GM18861 (cell line): ENCODE results near the gene LGR5.
"Not testable (repeated sequence)": the region's sequence is repeated elsewhere in the genome, so short reads cannot be mapped to it uniquely, and the experiment has no call there.

Experiments
- ATAC-seq: cut with Tn5 transposase; IDR thresholded peaks from one replicate; pipeline ENCODE4 v1.9.1; 2021; ENCODE audit not compliant: unreplicated experiment

LGR5 gene

DNA sequence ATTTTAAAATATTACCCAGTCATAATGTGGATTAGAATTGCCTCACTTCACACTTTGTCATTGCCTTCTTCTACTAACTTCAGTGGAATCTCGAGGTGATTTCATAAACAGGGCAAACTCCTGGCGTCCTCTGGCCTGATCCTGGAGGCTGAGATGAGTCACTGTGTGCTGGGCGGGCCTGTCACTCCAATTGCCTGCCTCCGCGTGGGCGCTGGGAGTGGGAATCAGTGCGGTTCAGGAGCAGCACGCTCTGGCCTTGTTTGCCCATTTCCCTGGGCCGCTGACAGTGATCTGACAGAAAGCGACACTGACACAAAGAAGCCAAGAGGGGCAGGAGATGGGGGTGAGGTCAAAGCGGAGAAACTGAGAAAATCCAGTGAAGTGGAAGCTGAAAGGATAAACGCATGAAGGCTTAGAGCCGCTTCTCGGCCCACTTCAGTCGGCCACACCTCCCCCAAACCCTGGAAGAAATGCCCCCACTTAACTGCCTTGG is 29.7 kb downstream of the LGR5 start:
- ATAC-seq, result no peak

DNA sequence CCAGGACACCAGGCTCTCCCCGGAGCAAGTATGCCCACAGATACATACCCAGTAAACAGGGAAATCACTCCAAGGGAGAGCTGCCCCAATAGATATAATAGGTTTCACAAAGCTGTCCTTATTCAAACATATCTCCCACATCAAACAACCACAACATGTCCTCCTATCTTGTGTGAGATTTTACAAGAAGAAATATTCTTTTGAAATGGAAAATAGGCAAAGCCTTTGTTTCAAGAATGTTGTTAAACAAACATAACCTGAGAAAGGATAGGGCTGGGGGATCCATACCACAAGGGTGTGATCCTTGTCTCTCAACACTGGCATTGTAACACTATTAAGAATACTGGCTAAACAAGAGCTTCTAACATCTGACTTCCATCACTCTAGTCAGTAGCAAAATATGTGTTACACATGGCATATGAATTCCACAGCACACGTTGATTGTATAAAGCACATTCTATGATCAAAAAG is 32.9 kb downstream of the LGR5 start:
- ATAC-seq, result no peak

DNA sequence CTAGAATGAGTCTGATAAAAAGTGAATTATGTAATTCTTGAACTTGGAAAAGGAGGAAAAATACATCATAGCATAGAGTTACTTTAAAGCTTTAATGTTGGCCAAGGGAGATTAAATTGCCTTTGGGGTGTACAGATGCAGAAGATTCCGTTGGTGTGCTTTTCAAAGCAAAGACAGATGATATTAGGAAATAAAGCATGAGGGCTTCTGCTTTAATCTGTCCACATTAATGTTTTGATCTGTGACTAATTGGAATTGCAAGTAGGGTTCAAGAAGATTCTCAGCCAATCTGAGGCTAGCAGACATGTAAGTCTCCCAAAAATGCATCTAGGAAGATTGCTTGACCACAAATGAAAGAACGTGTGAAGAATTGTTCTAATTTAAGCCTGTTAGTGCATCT is 35.2 kb downstream of the LGR5 start:
- ATAC-seq, result no peak

DNA sequence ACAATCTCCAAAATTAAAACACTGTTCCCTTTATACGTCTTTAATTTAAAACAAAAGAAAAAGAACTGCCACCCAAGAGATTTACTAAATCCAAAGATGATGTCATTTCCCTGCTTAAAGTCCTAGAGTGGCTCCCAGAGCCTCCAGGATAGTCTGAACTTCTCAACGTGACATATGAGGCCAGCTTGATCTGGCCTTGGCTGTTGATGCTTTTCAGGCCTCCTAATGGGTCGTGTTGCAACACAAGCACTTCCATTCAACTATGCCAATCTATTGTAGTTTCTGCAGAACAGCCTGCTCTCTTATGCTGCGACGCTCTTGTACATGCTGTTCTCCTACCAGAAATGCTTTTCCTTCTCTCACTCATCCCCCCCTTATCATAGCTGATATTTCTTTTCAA is 35.7 kb downstream of the LGR5 start:
- ATAC-seq, result no peak

DNA sequence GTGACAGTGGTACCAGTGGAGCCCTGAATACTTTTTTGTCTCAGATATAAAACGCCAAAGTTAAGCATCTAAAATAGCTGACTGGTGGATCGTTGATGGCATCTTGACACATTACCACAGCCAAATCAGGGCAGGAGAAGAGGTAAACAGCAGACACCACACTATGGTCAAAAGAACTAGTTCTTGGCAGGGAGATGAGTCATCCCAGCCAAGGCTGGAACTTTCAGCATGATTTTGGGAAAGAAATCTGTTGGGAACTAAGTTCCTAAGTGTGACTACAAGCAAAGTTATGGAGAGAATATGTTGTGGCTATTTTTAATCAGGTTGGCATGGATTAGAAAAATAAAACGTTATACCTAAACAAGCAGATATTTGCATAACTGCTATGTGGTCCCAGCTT is 36.9 kb downstream of the LGR5 start:
- ATAC-seq, result no peak

DNA sequence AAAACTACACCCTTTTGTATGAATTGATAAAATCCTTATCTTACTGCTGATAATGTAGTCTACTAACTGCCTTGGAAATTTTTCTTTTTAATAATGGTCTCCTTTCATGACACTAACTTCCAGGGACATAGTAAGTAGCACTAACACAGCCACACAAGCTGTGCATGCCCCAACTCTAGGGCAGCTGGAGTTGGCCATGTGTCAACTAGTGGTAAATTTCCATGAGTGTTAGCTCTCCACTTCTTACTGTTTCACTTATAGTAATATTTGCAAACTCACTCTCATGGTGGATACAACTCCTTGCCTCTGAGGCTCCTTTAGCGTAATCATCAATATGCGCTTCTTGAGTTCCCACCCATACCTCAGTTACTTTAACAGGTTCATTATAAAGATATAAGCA is 38.0 kb downstream of the LGR5 start:
- ATAC-seq, result no peak

DNA sequence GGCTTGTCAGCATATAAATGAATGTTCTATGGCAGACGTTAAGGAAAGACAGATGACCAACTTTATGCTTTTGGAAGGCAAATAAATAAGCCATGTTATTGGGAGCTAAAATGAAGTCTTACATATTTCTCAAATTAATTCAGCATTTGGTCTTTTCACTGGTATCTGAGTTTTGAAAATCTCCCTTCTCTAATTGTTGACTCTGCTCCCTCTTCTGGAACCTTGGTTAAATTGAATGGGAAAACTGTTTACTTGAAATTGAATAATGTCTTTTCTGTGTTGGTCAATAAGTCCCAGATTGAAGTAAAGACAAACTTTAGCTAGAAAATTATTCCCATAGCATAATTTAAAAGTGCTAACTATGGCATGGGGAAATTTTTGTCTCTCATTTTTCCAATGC is 38.7 kb downstream of the LGR5 start:
- no peak for ATAC-seq

DNA sequence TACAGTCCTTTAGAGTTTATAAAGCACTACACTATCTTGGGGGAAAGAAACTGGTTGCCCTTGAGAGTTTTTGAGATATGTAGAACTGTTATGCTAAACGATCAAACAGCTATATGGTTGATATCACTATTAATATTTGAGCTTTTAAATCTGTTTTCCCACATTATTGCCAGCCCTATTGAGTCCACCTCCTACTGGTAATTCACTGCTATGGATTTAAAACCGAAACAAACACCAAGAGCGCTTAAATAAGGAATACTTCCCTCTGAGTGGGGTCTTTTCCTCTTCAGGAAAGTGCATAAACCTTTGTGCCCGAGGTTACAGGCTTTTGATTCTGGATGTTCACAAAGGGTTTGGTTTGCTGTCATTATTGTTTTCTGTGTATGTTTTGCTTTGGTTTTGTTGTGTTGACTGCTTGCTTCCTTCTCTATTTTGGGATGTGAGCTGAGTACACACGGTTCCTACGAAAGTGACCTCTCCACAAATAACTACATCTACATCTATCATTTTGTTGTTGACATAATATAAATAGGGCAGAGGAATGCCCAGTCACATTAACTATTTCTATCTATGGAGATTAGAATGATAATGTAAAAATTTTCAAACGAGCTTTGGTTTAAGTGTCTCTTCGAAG is 44.8 kb downstream of the LGR5 start:
- ATAC-seq, result no peak

DNA sequence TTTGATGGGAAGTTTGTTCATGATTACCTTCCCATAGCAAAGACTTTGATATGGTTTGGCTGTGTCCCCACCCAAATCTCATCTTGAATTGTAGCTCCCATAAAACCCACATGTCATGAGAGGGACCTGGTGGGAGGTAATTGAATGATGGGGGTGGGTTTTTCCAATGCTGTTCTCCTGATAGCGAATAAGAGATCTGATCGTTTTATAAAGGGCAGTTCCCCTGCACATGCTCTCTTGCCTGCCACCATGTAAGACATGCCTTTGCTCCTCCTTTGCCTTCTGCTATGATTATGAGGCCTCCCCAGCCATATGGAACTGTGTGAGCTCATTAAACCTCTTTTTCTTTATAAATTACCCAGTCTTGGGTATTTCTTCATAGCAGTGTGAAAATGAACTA is 51.2 kb downstream of the LGR5 start:
- ATAC-seq, result not testable (repeated sequence)

DNA sequence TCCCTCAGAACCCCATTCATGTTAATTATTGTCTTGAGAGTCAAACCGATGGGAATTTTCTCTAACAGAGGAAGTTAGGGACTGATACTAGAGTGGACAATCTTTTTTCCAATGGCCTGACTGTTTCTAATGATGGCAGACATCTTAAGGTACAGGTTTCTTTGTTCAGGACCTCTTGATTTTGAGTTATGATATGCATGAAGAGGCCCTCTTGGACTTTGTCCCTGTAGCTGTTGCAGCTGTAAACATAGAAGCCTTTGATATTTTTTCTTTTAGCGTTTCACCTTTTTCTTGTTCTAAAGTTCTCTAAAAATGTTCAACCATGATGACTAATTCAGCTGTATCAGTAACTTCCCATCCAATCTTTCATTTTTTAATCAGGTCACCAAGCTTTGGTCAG is 53.0 kb downstream of the LGR5 start:
- no peak for ATAC-seq

DNA sequence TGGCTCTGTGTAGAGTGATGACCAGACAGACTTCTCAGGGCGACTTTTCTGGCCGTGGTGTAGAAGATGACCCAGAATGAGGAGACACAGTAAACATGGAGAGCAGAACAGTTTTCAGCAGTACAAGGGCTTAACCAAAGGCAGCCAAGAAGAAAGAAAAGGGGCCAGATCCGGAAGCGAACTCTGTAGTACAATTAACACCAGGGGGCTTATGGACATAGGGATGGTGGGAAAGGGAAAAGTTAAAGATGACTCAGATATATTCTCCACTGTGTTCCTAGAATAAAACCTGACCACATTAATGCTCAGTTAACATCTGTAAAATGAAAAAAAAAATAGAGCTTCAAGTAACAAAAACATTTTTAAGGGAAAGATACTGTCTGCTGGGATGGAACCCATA is 60.2 kb downstream of the LGR5 start:
- no peak for ATAC-seq

DNA sequence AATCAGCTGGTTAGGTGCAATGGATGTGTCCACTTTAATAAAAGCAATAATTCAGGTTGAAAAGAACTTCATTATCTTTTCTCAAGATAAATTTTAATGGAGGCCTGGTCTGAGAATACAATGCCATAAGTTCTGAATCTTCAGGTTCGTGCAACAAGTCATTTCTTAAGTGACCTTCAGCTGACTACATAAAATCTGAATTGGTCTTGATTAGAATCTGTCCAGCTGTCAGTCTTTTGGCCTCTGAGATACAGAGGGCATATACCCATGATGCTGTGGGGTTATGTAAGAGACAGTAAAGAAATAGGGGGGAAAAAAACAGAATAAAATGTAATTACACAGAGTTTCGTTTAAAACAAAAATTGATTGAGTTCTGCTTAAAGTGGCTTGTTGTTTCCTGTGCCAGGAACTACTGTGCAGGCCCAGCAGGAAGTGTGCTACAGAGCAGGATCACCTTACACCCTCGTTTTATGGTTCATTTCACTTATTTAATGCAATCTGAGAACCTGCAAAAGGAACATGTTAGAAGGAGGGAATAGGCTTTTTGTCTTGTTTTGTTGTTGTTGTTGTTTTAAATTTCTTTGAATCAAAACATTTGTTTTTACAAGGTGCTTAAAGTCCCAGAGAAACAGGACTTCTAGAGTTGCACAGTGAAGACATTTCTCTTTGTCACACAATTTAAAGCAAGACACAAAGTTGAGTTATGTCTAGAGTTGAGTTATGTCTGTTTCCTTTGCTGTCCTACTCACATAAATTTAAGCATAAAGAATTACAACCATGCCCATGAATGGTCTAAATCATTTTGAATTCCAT is 64.2 kb downstream of the LGR5 start:
- no peak for ATAC-seq

DNA sequence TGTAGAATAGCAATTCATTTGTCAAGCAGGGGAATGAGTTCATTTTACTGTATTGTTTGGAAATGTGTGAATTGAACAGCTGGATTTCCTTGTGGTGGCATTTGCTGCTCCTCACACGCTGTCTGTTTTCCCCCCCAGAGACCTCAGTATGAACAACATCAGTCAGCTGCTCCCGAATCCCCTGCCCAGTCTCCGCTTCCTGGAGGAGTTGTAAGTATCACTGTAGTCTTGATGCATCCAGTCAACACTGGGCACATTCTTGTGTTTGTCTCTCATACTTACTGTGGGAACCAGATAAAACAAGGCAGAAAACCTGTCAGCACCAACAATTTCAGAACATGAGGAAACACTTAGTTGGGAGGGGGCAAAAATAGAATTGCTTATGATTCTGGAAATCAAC is 64.9 kb downstream of the LGR5 start:
- ATAC-seq, result no peak

DNA sequence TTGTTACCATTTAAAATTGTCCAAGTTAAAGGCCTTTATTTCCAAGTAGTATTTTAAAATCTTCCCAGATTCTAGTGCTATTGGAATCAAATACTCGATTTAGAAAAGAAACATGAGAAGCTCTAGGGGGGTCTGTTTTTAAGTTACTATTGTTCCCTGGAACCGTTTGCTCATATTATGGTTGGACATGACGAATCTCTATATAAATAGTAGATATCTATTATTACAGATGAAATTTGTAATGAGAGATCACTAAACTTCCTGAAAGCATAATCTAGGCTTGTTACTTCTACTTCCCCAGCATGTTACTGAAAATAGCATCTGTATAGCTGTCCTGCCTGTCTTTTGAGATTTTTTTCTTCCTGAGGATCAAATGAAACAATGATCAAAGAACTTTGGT is 70.1 kb downstream of the LGR5 start:
- ATAC-seq, result no peak

DNA sequence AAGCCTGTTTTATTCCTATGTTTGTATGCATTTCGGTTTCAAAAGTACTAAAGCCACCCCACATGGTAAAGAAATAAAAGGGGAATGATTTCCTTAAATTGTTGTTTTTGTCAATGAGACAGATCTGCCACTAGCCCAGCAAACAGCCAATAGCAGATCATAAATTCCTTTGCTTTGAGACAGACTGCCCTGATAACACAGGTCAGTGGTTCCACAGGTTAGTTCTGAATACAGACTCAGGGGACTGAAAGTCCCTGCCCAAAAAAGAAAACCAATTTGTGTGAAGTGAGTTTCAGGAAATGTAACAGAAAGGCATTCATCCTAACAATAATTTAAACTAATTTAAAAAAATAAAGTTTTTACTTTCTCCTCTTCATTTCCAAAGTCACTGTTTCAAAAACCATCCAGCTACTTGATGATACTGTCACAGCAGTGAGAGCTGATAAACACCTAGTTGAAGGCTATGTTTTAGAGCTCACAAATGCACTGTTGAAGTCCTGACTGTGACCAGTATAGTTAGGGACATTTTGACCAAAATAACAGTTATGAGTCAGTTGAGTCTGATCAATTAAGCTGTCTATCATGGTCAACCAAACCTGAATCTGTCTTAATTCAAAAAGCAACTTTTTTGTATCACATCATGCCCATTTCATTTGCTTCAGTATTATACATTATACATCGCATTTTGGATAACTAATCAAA is 77.7 kb downstream of the LGR5 start:
- ATAC-seq, result no peak

DNA sequence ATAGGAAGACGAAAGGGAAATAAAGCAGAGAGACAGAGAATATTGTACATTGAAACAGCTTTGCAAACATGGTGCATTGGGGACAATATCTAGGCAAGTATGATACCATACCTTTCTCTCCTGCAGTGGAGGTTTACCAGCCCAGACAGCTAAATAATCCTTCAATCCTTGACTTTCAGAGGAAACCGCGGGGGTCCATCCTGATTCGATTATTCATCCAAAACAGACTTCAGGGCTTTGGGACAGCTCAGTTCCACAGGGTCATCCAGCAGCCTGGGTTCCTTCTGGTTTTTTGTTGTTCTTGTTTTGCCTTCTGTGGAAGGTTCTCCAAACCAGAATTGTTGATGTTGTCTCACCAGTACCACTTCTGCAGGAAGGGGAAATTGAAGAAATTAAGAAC is 81.5 kb downstream of the LGR5 start:
- no peak for ATAC-seq

DNA sequence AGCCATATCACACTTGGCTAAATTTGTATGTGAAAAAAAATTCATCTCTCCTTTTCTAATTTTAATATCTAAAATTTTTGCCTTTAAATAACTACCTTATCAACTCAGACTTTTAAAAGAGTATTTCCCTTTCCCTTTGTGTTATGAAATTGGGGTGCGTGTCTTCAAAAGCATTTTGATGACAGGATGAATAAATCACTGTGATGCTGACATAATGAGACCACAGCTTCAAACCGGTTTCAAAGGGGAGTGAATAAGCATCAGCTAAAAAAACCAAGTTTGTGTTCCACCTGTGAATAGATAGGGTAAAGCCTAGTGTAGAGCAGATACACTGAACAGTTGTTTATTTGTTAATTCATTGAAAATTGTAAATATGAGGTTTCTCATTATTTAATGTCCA is 85.0 kb downstream of the LGR5 start:
- no peak for ATAC-seq

DNA sequence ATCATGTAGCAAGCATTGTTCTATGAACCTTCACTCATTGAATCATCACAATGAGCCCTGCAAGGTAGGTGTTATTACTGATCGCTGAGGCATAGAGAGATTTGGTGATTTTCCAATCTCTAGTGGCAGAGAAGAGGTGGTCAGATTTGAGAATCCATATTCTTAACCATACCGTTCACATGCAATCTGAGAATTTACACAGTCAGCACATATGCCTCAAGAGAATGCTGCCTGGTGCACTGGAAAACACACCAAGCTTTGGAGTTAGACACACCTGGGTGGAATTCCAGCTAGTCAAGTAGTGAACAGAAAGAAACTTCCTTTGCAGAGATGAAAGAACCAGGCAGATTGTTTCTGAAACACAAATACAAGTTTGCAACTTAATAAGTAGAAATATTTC is 94.1 kb downstream of the LGR5 start:
- ATAC-seq, result no peak

DNA sequence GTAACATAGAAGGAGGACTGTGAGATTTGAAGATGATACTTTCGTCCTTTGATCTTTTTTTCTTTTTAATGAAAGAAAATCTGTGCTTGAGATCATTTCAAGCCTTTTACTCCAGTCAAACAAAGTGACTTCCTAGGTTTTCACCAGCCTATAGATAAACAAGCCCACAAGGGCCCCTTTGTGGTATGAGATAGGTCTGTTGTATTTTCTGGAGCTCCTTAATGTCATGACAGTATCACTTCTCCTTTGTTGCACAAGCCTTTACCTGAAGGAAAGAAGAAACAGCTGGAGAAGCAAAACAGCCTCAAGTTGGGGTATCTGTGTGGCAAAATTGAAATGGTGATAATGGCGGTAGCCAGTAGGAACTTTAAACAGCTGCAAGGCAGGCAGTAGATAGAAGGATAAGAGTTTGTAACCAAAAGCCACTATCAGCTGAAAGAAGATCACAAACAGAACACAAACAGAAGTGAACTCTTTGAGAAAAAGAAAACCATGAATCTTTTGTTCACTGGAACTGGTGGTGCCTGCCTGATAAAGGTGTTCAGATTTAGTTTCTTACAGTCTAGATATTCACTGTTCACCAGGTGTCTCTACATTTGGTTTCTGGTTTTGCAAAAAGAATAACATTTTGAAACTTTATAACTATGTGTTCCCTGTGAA is 96.8 kb downstream of the LGR5 start:
- ATAC-seq, result no peak

DNA sequence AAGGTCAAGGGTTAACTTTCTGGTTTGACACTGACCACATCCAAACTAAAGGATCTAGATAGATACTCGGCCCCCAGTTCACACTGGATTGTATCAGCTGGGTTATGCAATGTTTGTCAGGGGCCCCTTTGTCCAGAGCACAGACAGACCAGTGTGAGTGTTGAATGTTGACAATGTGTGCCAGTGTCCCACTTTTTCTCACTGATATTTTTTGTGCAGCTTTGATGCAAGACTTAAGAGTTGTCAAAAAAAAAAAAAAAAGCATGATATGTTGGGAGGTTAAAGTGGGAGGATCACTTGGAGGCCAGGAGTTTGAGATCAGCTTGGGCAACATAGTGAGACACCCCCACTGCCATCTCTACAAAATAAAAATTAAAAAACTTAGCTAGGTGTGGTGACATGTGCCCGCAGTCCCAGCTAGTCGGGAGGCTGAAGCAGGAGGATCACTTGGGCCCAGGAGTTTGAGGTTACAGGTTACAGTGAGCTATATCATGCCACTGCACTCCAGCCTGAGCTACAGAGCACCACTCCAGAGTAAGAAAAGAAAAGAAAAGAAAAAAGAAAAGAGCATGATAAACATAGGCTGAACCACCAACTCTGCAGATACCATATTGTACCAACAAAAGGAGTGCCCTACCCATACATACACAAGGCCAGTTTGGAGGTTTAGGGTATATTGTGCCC is 97.5 kb downstream of the LGR5 start:
- no peak for ATAC-seq

DNA sequence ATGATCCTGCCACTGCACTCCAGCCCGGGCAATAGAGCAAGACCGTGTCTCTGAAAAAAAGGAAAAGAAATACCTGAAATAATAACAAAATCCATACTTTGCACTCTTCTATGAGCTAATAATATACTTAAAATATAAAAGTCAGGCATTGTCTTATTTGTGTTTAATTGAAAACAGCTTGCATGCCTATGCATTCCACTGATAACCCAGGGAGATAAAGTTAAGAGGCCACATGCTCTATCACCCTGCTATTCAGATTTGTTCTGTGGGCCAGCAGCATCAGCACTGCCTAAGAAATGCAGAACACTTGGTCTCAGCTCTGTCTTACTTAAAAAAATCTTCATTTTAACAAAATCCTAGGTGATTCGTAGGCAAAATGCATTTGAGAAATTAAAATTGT is 99.2 kb downstream of the LGR5 start:
- no peak for ATAC-seq
